Natural killer cell (primary cell): ENCODE data around the gene RASSF10. TPM values are rescaled to one million over a fixed set of nuclear protein-coding genes. Genes with fewer than 3 reads are reported as not detected.

ENCODE experiments used
- ATAC-seq, 3 donors: fragments of 150-1000 bp in 2 of 3; fragments of 200-7000 bp in 1 of 3; cut with Tn5 transposase; 1 replicate in 1 of 3; 2 replicates in 2 of 3; pipeline ENCODE4 v1.10.0; 2021; ENCODE audit warnings: mild to moderate bottlenecking in 2 of 3, moderate library complexity in 2 of 3
- DNase-seq, 2 donors: peaks; one replicate each; pipeline versions ENCODE4 v3.0.0 to v3.0.0-alpha.2; 2013 to 2021; ENCODE audit warnings: mixed read lengths in 1 of 2
- H3K27ac ChIP-seq: one replicate; pipeline ENCODE4 v1.5.1; 2013; ENCODE audit warnings: mild to moderate bottlenecking, low read length
- H3K27me3 ChIP-seq: one replicate; pipeline ENCODE4 v1.6.1; 2013; ENCODE audit warnings: low read length; ENCODE audit not compliant: control insufficient read depth, insufficient read depth
- H3K36me3 ChIP-seq: one replicate; pipeline ENCODE4 v1.6.1; 2013; ENCODE audit warnings: low read length; ENCODE audit not compliant: control insufficient read depth, insufficient read depth
- H3K4me1 ChIP-seq: one replicate; pipeline ENCODE4 v1.6.1; 2013; ENCODE audit warnings: low read length; ENCODE audit not compliant: control insufficient read depth, insufficient read depth
- H3K4me3 ChIP-seq: one replicate; pipeline ENCODE4 v1.5.1; 2013; ENCODE audit warnings: low read length
- H3K9me3 ChIP-seq: one replicate; pipeline ENCODE4 v1.6.1; 2013; ENCODE audit warnings: low read length; ENCODE audit not compliant: control insufficient read depth, insufficient read depth
- H3K27ac Mint-ChIP-seq, 2 donors: one replicate each; pipeline ENCODE4 v1.8.0; 2022; ENCODE audit warnings: mild to moderate bottlenecking in 2 of 2, mixed read lengths in 2 of 2, moderate library complexity in 1 of 2
- H3K27me3 Mint-ChIP-seq, 2 donors: one replicate each; pipeline ENCODE4 v1.8.0; 2022; ENCODE audit warnings: low read depth in 2 of 2, mixed read lengths in 2 of 2
- H3K36me3 Mint-ChIP-seq: one replicate; pipeline ENCODE4 v1.8.0; 2022; ENCODE audit warnings: mixed read lengths
- H3K4me1 Mint-ChIP-seq, 2 donors: one replicate each; pipeline ENCODE4 v1.8.0; 2022; ENCODE audit warnings: mixed read lengths in 2 of 2
- H3K4me3 Mint-ChIP-seq: one replicate; pipeline ENCODE4 v1.8.0; 2022; ENCODE audit warnings: mild to moderate bottlenecking, moderate library complexity, mixed read lengths
- H3K9me3 Mint-ChIP-seq, 2 donors: one replicate each; pipeline ENCODE4 v1.8.0; 2022; ENCODE audit warnings: mixed read lengths in 2 of 2
- WGBS: methylation state at CpG from one replicate; pipeline ENCODE4 v1.1.7; 2013; ENCODE audit warnings: missing lambda C conversion rate; ENCODE audit not compliant: insufficient coverage; 5-methylcytosine and 5-hydroxymethylcytosine counted together
- intact Hi-C: fragments of 100-400 bp; cut with micrococcal nuclease; formaldehyde crosslinking; loops from one replicate; pipeline ENCODE4 v1.14.2; 2022
- total RNA-seq, 4 donors: library from RNA; stranded (reverse); fragments of 120-200 nt in 1 of 4; gene quantifications; one replicate each; pipeline versions ENCODE4 v1.2.3 to v1.2.4, GENCODE V29; 2013 to 2022
- TF ChIP-seq, protein P1 (sequence below): fragments of 200-600 bp; IDR thresholded peaks from one replicate; pipeline ENCODE4 v1.8.0; 2022; ENCODE audit warnings: antibody characterized with exemption

RASSF10 gene
- not detected for total RNA-seq
- total RNA-seq (2013): not detected

DNA sequence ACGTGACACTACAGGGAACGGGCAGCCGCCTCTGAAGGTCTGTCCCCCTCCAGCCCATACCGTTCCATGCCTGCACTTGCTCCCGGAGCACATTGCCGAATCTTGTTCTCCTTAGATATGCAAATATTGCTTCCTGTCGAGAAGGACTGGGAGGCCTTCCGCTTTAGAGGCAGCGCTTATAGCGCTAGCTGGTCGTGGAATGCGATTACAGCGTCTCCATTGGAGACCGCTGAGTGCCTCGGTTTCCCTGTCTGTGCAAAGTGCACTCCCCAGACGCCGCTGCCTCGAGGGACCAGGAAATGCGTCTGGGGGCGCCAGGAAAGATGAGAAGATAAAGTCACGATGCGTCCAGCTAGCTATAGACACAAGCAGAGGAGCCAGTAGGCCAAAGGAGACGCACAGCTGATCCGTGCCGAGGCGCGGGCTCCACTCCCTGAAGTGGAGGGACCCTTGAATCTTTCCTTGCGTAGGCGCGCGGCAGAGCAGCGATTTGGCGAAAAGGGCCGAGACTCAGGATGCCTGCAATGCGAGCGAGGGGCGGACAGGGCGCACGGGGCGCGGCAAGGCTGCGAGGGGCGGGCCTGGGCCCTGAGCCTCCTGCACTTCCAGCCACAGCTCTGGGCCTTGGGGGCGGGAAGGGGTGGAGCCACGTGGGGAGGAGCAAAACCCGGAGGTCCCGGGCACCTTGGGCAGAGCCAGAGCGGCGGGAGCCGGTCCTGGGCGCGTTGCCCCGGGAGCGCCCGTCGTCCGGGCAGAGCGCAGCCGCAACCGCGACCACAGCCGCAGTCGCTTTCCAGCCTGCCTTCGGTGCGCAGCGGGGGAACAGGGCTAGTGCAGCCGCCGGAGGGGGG is at the start of gene RASSF10:
Gene RASSF10 (plus strand): TSS at position 692 of the 851 bp plus-strand sequence. CDS start 261 bp downstream, outside the sequence.
- H3K27ac Mint-ChIP-seq: no peak within 1 kb of the TSS
- Histone ChIP-seq H3K27me3 (peaks cover 17% of the 10 kb centered on the region), H3K4me3 (no peak within 1 kb of the TSS), H3K27ac (no peak within 1 kb of the TSS), H3K9me3 (no peaks in the 10 kb centered on the region), H3K4me1 (peaks cover 2% of the 10 kb centered on the region), H3K36me3 (no peaks in the 10 kb centered on the region)
- peaks cover 53 to 76% of the 10 kb centered on the region in 2 donors for H3K27me3 Mint-ChIP-seq
- H3K4me1 Mint-ChIP-seq: no peaks in the 10 kb centered on the region
- TF ChIP-seq, protein P1, sequence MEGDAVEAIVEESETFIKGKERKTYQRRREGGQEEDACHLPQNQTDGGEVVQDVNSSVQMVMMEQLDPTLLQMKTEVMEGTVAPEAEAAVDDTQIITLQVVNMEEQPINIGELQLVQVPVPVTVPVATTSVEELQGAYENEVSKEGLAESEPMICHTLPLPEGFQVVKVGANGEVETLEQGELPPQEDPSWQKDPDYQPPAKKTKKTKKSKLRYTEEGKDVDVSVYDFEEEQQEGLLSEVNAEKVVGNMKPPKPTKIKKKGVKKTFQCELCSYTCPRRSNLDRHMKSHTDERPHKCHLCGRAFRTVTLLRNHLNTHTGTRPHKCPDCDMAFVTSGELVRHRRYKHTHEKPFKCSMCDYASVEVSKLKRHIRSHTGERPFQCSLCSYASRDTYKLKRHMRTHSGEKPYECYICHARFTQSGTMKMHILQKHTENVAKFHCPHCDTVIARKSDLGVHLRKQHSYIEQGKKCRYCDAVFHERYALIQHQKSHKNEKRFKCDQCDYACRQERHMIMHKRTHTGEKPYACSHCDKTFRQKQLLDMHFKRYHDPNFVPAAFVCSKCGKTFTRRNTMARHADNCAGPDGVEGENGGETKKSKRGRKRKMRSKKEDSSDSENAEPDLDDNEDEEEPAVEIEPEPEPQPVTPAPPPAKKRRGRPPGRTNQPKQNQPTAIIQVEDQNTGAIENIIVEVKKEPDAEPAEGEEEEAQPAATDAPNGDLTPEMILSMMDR: no peak
- 4% methylated on average over 68 of the region's 68 CpGs for WGBS
- no peak within 1 kb of the TSS for H3K4me3 Mint-ChIP-seq
- intact Hi-C loops: no loop called here
- DNase-seq: no peak
- ATAC-seq: no peak
- H3K36me3 Mint-ChIP-seq: no peaks in the 10 kb centered on the region
- no peaks in the 10 kb centered on the region for H3K9me3 Mint-ChIP-seq

DNA sequence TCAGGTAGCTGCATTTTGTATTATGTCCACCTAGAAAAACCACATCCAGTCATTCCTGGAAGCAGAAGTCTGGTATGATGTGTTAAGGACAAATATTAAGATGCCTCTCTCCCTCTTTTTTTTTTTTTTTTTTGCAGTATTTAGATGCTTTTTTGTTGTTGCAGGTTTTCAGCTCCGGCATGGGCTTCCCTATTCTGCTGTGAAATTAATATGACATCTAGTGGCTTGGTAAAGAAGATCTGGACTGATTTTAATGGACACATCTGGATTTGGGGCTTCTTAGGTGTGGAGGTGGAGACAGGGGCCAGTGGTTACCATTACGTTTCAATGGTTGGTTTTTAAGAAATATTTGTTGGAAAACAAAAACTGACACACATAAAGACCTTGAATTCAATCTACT is 47.5 kb upstream of the RASSF10 start:
- intact Hi-C loops: loop anchor here (5.0 kb wide), 1 partner anchor 276 kb away; no protein-coding TSS in a partner anchor
- Mint-ChIP-seq H3K4me3 (no peak overlapping the region), H3K27me3 (peaks cover 6 to 28% of the 10 kb centered on the region in 2 donors), H3K36me3 (no peaks in the 10 kb centered on the region), H3K27ac (no peak overlapping the region), H3K4me1 (no peaks in the 10 kb centered on the region), H3K9me3 (no peaks in the 10 kb centered on the region)
- no peak for DNase-seq
- Histone ChIP-seq H3K4me1 (no peaks in the 10 kb centered on the region), H3K36me3 (no peaks in the 10 kb centered on the region), H3K27ac (no peak overlapping the region), H3K27me3 (no peaks in the 10 kb centered on the region), H3K9me3 (no peaks in the 10 kb centered on the region), H3K4me3 (no peak overlapping the region)
- no peak for ATAC-seq
- WGBS: 75% methylated on average over 1 of the region's 2 CpGs
- TF ChIP-seq, protein P1: no peak

DNA sequence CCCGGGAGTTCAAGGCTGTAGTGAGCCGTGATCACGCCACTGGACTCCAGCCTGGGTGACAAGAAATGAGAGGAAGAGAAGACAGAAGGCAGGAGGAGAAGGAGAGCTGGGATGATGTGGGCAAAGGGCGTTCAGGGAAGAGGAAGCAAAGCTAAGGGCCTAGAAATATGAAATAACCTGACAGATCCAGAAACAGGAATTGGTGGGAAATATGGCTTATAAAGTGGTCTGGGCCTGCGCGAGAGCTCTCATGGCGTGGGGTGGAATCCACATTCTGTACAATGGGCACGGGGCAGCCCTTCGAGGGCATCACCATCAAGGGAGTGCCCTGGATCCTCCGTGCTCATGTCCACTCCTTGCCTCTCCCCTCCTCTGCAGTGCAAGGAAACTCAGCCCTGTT is 46.8 kb upstream of the RASSF10 start:
- H3K9me3 ChIP-seq: no peaks in the 10 kb centered on the region
- H3K27me3 Mint-ChIP-seq: peaks cover 6 to 28% of the 10 kb centered on the region in 2 donors
- TF ChIP-seq, protein P1: no peak
- ATAC-seq (no peak), DNase-seq (no peak)
- no peaks in the 10 kb centered on the region for H3K4me1 ChIP-seq
- no peak overlapping the region for H3K27ac Mint-ChIP-seq
- H3K27ac ChIP-seq: no peak overlapping the region
- no peaks in the 10 kb centered on the region for H3K4me1 Mint-ChIP-seq
- H3K36me3 ChIP-seq: no peaks in the 10 kb centered on the region
- H3K36me3 Mint-ChIP-seq: no peaks in the 10 kb centered on the region
- intact Hi-C loops: loop anchor here (5.0 kb wide), 1 partner anchor 275 kb away; no protein-coding TSS in a partner anchor
- H3K4me3 Mint-ChIP-seq: no peak overlapping the region
- H3K4me3 ChIP-seq: no peak overlapping the region
- WGBS: 90% methylated on average over 10 of the region's 10 CpGs
- no peaks in the 10 kb centered on the region for H3K27me3 ChIP-seq
- H3K9me3 Mint-ChIP-seq: no peaks in the 10 kb centered on the region
